Esophagus muscularis mucosa (tissue), 3 donors: ENCODE measurements around the gene WDR87.

Source experiments
- POLR2A ChIP-seq: fragments of 450-650 bp; IDR thresholded peaks from one replicate; pipeline ENCODE4 v1.6.1; 2017; ENCODE audit warnings: antibody characterized with exemption, moderate library complexity, mild to moderate bottlenecking, low read depth
- TF ChIP-seq, protein P1 (sequence below), 3 experiments: fragments of 200-600 bp in 2 of 3; fragments of 450-650 bp in 1 of 3; sonication (generic) in 2 of 3; IDR thresholded peaks; one replicate each; pipeline ENCODE4 v1.5.1; 2017 to 2019; ENCODE audit warnings: antibody characterized with exemption in 3 of 3, mild to moderate bottlenecking in 2 of 3, moderate library complexity in 1 of 3

DNA sequence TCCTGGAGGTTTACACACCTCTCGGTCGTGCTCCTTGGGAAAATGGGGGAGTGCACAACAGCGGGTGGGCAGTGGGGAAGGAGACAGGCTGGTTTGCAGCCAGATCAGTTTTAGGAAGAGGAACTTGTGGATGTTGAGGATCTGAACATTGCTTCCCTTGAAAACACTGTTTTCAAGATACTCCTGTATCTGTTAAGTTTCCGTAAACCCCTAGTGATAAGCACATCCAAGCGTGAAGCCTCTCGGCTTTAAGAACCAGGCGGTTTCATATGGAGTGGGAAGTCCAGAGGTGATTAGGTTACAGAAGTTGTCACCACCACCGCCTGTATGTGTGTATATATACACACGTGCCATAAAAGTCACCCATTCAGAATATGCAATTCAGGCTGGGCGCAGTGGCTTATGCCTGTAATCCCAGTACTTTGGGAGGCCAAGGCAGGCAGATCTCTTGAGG lies 48.1 kb upstream of the WDR87 start:
- TF ChIP-seq, protein P1, sequence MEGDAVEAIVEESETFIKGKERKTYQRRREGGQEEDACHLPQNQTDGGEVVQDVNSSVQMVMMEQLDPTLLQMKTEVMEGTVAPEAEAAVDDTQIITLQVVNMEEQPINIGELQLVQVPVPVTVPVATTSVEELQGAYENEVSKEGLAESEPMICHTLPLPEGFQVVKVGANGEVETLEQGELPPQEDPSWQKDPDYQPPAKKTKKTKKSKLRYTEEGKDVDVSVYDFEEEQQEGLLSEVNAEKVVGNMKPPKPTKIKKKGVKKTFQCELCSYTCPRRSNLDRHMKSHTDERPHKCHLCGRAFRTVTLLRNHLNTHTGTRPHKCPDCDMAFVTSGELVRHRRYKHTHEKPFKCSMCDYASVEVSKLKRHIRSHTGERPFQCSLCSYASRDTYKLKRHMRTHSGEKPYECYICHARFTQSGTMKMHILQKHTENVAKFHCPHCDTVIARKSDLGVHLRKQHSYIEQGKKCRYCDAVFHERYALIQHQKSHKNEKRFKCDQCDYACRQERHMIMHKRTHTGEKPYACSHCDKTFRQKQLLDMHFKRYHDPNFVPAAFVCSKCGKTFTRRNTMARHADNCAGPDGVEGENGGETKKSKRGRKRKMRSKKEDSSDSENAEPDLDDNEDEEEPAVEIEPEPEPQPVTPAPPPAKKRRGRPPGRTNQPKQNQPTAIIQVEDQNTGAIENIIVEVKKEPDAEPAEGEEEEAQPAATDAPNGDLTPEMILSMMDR (IDR thresholded peaks at IDR 0.05), result no peak
- no peak for TF ChIP-seq POLR2A
